ENCODE data around the gene ZFP36L1.

DNA sequence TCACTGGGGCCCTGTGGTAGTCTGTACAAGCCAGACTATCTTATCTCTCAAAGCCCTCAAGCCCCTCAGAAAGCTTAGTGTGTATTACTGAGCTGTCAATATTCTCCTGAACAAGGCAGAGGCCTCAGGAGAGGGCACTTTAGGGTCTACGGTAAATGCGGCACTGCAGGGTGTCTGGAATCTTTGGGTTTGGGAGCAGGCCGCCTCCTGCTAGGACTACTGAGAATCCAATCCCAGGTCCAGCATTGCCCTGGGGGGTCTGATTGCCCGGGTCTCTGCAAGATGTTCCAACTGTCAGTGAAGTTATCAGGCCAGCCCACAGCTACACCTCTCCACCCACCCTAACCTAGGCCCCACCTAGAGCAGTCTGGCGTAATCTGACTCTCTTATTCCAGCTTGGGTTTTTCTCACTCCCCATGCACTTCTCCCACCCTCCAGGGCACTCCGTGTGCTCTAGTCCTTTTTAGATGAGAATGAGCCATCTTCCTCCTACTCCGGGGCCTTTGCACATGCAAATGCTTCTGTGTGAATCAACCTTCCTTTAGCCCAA lies 4.3 kb upstream of the ZFP36L1 start:
- TF ChIP-seq, protein P1, sequence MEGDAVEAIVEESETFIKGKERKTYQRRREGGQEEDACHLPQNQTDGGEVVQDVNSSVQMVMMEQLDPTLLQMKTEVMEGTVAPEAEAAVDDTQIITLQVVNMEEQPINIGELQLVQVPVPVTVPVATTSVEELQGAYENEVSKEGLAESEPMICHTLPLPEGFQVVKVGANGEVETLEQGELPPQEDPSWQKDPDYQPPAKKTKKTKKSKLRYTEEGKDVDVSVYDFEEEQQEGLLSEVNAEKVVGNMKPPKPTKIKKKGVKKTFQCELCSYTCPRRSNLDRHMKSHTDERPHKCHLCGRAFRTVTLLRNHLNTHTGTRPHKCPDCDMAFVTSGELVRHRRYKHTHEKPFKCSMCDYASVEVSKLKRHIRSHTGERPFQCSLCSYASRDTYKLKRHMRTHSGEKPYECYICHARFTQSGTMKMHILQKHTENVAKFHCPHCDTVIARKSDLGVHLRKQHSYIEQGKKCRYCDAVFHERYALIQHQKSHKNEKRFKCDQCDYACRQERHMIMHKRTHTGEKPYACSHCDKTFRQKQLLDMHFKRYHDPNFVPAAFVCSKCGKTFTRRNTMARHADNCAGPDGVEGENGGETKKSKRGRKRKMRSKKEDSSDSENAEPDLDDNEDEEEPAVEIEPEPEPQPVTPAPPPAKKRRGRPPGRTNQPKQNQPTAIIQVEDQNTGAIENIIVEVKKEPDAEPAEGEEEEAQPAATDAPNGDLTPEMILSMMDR (IDR thresholded peaks at IDR 0.05; ENCODE audit: borderline replicate concordance, extremely low read depth, low read length, poor library complexity, severe bottlenecking) = no peak
- TF ChIP-seq EZH2 (IDR thresholded peaks at IDR 0.05; ENCODE audit: borderline replicate concordance, low read depth, low read length, severe bottlenecking) = no peak
